Uterus (tissue), 2 donors: Measurements from ENCODE around the gene TWSG1.

Source experiments
- CTCF ChIP-seq, 4 experiments: fragments of 200-600 bp in 2 of 4; fragments of 450-650 bp in 2 of 4; sonication (generic) in 2 of 4; IDR thresholded peaks; one replicate each; pipeline ENCODE4 v1.5.1; 2016 to 2019; ENCODE audit warnings: antibody characterized with exemption in 4 of 4, mild to moderate bottlenecking in 2 of 4, moderate library complexity in 1 of 4
- POLR2A ChIP-seq, 2 donors: fragments of 450-650 bp; IDR thresholded peaks; one replicate each; pipeline ENCODE4 v1.6.1; 2016; ENCODE audit warnings: antibody characterized with exemption in 2 of 2, mild to moderate bottlenecking in 1 of 2, moderate library complexity in 1 of 2

GRCh38 chr18:9293948-9294347 is 40.6 kb upstream of the TWSG1 start:
- no peak for TF ChIP-seq CTCF (IDR thresholded peaks at IDR 0.05)
- no peak for TF ChIP-seq POLR2A (IDR thresholded peaks at IDR 0.05)
